GM10266 (cell line): ENCODE results near the gene FLYWCH2.
"Not testable (repeated sequence)": the region's sequence is repeated elsewhere in the genome, so short reads cannot be mapped to it uniquely, and the experiment has no call there.

Source experiments
- DNase-seq: peaks from one replicate; pipeline ENCODE4 v3.0.0; 2012; ENCODE audit errors: extremely low spot score
- TF ChIP-seq, protein P1 (sequence below): IDR thresholded peaks from 2 replicates; pipeline ENCODE4 v1.5.1; 2012; ENCODE audit warnings: mild to moderate bottlenecking, low read depth; ENCODE audit not compliant: control insufficient read depth, insufficient read depth; ENCODE audit errors: missing control alignments

The FLYWCH2 gene

GRCh38 chr16:2919511-2920255 lies 36.7 kb downstream of the FLYWCH2 start:
- DNase-seq = peak; percentile 64
- TF ChIP-seq, protein P1, sequence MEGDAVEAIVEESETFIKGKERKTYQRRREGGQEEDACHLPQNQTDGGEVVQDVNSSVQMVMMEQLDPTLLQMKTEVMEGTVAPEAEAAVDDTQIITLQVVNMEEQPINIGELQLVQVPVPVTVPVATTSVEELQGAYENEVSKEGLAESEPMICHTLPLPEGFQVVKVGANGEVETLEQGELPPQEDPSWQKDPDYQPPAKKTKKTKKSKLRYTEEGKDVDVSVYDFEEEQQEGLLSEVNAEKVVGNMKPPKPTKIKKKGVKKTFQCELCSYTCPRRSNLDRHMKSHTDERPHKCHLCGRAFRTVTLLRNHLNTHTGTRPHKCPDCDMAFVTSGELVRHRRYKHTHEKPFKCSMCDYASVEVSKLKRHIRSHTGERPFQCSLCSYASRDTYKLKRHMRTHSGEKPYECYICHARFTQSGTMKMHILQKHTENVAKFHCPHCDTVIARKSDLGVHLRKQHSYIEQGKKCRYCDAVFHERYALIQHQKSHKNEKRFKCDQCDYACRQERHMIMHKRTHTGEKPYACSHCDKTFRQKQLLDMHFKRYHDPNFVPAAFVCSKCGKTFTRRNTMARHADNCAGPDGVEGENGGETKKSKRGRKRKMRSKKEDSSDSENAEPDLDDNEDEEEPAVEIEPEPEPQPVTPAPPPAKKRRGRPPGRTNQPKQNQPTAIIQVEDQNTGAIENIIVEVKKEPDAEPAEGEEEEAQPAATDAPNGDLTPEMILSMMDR = peak; percentile 89

DNA sequence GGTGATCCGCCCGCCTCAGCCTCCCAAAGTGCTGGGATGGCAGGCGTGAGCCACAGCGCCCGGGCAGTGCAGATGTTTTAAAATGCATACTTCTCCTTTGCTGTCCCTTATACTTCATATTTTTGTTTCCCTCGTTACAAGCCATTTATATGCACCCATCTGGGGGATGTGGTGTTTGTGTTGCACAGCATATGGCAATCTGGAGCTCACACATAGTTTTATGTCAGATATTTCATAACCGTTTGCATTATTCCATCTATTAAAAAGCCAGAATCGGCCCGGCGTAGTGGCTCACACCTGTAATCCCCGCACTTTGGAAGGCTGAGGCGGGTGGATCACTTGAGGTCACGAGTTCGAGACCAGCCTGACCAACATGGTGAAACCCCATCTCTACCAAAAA lies 40.5 kb downstream of the FLYWCH2 start:
- DNase-seq = no peak
- TF ChIP-seq, protein P1 = no peak

DNA sequence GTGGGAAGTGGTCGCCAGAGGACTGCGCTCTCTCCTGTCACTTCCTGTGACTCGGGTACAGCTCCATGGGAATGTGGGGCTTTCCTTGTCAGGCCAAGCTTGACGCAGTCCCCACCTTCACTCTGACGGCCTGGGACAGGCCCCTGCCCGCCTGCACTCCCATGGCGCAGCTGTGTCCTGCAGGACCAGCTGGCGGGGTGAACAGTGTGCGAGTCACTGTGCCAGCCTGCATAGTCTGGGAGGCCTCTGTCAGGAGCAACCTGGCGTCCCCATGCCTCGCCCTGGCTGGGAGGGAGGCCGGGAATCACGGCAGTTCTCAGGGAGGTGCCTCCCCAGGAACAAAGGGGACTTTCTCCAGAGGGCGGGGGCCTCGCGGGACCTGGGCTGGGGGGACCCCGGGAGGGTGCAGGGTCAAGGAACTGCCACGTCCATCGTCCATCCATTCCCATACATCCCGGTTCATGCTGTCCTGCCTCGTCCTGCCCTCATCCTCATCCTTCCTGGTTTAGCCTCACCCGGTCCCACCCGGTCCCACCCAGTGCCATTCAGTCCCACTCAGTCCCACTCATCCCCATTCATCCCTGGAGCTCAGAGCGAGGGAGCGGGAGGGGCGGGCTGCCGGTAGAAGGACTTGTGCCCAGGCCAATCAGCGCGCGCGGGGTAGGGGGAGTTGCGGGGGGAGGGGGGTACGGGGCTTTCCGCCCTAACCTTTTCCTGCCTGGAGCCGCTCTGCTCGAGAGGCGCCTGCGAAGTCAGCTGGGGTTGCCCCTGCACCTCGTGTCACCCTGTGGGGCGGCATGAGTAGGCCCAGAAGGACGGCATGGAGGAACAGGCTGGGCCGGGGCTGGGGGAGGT lies 42.1 kb downstream of the FLYWCH2 start:
- DNase-seq = no peak

DNA sequence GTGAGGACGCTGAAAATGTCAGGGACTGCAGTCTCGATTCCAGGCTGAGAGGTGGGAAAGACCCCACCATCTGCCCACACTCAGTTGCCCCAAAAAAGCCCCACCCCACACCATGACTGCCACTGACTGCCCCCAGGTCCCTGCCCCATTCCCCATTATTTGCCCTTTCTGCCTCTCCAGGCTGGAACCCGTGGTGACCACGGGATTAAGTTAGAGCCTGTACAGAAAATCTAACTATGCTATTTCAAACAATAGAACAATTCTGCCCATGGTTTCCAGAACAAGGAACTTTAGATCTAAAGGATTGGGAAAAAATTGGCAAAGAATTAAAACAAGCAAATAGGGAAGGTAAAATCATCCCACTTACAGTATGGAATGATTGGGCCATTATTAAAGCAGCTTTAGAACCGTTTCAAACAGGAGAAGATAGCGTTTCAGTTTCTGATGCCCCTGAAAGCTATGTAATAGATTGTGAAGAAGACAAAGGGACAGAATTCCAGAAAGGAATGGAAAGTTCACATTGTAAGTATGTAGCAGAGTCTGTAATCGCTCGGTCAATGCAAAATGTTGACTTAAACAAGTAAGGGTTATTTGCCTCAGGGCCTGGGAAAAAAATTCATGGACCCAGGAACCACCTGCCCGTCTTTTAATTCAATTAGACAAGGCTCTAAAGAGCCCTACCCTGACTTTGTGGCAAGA lies 43.1 kb downstream of the FLYWCH2 start:
- TF ChIP-seq, protein P1 = no peak
- no peak for DNase-seq

More for the DNA sequence above, 42.1 kb downstream of the FLYWCH2 start:
- TF ChIP-seq, protein P1 = no peak

DNA sequence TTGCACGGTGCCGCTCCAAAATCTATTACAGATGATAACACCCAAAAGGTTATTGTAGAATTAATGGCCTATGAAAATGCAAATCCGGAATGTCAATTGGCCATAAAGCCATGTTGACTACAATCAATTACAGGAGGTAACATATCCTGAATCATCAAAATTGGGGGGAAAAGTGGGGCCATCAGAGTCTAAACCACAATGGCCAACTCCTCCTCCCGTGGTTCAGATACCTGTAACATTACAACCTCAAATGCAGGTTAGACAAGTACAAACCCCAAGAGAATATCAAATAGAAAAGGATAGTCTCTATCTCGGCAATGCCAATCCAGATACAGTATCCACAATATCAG lies 43.6 kb downstream of the FLYWCH2 start:
- no peak for DNase-seq
- TF ChIP-seq, protein P1 = no peak

- DNase-seq = peak; percentile 87
- TF ChIP-seq, protein P1 = peak; percentile 99
Measured at GRCh38 chr16:2927010-2927646, 44.1 kb downstream of the FLYWCH2 start.

- not testable (repeated sequence) for DNase-seq
Measured at GRCh38 chr16:2928151-2928550, 45.1 kb downstream of the FLYWCH2 start.
